SIG-M5 (cell line): ENCODE measurements around the gene PROM1.

Experiments
- DNase-seq: peaks from one replicate; lab custom pipeline; 2025; lab: John Stamatoyannopoulos, UW

PROM1 gene

GRCh38 chr4:16109256-16109655 lies 25.4 kb upstream of the PROM1 start:
- DNase-seq = no peak

GRCh38 chr4:16106956-16107355 lies 23.1 kb upstream of the PROM1 start:
- DNase-seq = no peak

GRCh38 chr4:16104520-16104919 lies 20.7 kb upstream of the PROM1 start:
- DNase-seq = no peak

GRCh38 chr4:16102356-16102755 lies 18.5 kb upstream of the PROM1 start:
- DNase-seq = no peak

GRCh38 chr4:16100833-16101232 lies 17.0 kb upstream of the PROM1 start:
- DNase-seq = no peak

DNA sequence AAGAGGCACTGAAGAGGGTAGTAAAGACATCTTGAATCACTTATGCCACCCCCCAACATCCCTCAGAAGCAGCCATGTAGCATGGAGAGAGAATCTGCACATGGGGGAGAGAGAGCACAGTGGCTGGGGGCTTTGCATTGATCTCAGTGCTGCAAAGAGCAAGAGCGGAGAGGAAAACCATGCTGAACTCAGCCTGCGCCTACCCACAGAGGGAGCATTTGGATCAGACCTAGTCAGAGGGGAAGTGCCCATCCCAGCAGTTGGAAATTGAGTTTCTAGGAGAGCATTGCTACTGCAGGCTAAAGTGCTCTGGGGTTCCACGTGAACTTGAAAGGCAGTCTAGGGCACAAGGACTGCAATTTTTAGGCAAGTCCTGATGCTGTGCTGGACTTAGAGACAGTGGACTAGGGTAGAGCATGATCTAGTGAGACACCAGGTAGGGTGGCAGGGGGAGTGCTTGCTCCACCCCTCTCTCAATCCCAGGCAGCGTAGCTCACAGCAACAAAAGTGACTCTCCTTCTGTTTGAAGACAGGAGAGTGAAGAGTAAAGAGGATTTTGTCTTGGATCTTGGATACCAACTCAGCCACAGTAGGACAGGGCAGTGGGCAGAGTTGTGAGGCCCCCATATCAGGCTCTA lies 9.0 kb upstream of the PROM1 start:
- DNase-seq = no peak

DNA sequence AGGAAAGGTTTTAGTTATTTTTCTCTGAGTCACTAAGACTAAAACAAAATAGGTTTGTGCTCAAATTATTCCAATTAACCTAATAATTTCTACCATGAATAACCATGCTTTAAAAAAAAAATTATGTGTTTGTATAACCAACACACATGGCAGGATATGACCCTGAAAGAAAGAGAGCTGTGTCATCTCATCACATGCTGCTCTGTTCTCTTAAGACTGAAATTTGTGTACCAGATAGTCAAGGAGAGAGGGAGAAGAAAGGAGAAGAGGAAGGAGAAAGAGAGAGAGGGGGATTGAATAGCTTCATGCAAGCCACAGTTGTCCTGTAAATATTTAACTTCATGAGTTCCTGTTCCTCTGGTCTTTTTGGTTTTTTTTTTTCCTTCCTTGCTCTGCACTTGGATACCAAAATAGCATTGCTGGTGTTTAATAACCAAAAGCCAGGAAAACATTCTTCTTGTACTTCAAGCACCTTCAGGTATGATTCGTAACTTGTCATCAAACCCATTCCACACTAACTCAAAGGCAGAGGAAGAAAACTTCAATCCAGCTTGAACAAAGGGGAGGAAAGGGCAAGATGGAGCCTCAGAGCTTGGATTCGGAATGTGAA lies 6.4 kb upstream of the PROM1 start:
- no peak for DNase-seq

DNA sequence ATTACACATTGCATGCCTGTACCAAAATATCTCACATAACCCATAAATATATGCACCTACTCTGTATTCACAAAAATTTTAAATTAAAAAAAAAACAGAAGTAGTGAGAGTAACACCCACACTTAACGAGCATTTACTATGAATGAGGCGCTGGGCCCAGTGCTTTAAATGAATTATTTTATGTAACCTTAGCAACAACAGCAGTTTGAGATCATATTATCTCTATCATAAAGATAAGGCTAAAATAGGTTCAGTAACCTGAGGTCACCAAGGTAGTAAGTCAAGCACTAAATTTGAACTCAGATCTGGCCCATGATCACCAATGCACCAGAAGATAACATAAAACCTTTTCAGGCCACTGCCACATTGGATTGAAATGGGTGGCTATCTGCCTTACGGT lies 5.3 kb upstream of the PROM1 start:
- DNase-seq = no peak

DNA sequence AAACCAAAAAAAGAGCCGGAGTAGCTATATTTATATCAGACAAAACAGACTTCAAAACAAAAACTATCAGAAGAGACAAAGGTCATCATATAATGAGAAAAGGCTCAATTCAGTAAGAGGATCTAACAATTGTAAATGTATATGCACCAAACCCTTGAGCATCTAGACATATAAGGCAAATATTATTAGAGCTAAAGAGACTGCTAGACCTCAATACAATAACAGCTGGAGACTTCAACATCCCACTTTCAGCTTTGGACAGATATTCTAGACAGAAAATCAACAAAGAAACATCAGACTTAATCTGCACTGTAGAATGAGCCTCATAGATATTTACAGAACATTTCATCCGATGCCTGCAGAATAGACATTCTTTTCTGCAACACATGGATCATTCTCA lies 4.8 kb upstream of the PROM1 start:
- DNase-seq = no peak

GRCh38 chr4:16085822-16086221 lies 2.0 kb upstream of the PROM1 start:
- DNase-seq = no peak

DNA sequence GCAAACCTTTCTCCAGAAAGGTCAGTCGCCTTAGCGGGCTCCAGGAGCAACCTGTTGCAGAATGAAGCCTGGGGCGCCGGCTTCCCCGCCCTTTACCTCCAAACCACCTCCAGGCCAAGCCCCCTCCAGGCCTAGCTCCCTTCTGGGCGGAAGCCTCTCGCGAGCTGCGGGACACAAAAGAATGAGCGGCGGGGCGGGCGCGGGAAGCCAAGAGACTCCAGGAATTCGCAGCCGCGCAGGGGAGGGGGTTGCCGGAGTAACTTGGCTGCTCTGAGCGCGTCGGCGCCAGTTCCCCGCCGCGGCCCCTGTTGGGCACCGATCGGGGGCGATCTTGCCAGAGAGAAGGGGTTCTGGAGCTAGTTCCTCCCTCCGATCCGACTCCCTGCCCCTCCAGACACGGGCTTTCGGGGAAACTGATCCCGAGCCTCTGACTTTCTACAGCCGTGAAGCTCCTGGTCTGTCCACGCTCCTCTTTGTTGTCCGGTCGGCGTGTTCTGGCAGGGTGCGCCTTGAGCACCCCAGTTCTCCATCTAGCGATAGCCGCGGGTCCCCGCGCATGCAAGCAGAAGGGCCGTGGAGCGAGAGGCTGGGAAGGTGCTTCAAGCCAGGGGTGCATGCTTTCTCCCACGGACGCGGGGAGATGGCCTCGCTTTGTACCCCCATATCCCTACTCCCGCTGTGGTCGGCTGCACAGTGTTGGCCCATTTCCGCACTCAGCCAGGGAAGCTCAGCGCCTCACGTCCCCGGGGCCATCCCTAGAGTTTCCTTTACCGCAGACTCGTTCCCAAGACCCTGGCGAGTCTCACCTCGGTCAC lies 1.2 kb downstream of the PROM1 start:
- no peak for DNase-seq

GRCh38 chr4:16082041-16082425 lies 1.8 kb downstream of the PROM1 start:
- DNase-seq = no peak

DNA sequence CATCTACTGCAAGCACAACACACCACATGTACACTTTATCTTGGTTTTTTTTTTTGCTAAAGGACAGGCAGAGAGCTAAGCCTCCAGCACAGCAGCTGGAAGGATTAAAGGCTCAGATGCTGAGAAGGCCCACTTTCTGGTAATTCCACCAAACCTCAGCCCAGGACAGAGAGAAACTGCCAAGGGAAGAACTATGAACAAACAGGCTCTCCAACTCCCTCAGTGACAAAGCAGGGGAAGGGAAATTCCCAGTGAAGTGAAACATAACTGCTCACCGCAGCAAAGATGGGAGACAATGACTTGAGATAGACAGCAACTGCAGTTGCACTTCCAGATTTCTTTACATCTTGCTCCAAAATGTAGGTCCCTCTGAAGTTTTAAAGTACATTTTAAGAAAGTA lies 4.8 kb downstream of the PROM1 start:
- DNase-seq = no peak

DNA sequence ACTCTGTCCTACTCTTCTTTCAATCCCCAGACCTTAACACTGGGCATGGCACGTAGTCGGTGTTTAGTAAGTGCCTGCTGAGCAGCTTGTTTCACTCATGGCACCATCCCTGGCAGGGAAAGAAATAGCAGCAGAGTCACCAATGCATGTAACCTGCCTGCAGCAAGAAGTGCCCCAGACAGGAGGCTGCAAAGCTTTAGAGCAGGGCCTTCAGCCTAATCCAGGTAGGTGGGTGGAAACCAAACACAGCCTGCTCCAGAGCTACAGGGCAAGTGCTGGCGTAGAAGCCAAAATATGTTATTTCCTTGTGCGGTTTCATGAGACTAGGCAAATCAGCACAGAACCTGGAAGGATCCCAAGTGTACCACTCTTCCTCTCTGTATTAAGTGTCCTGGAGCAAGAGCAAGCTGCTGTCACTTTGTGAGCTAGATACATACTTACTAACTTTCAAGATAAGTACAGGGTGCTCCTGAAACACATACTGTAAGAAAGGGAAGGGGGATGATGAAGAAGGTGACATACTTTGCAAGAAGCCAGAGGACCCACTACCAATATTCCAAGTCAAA lies 5.5 kb downstream of the PROM1 start:
- no peak for DNase-seq

GRCh38 chr4:16077786-16078185 lies 6.0 kb downstream of the PROM1 start:
- DNase-seq = no peak

- no peak for DNase-seq
These were observed 7.7 kb downstream of the PROM1 start for GRCh38 chr4:16075975-16076757.

GRCh38 chr4:16075061-16075460 lies 8.8 kb downstream of the PROM1 start:
- DNase-seq = no peak

GRCh38 chr4:16072168-16072567 lies 11.7 kb downstream of the PROM1 start:
- DNase-seq = no peak

- DNase-seq = no peak
These were observed 13.6 kb downstream of the PROM1 start for GRCh38 chr4:16070203-16070602.

GRCh38 chr4:16067515-16067914 lies 16.3 kb downstream of the PROM1 start:
- DNase-seq = no peak

- no peak for DNase-seq
These were observed 17.2 kb downstream of the PROM1 start for GRCh38 chr4:16066586-16067128.

GRCh38 chr4:16065066-16065465 lies 18.8 kb downstream of the PROM1 start:
- DNase-seq = no peak
